Stimulated activated CD8-positive, alpha-beta memory T cell treated with anti-CD3 and anti-CD28 coated beads, Interleukin-7, amount 100 ng/mL, for 48 hours (primary cell): ENCODE data around the gene TRIM23.
A peak's percentile ranks its signal among the peaks of the same experiment; 100 is the strongest.
"Not testable (repeated sequence)": the region's sequence is repeated elsewhere in the genome, so short reads cannot be mapped to it uniquely, and the experiment has no call there.

Source experiments
- DNase-seq, 2 donors: peaks; one replicate each; pipeline ENCODE4 v3.0.0-alpha.2; 2020; ENCODE audit warnings: low read depth in 1 of 2; ENCODE audit errors: extremely low read depth in 1 of 2

The TRIM23 gene

DNA sequence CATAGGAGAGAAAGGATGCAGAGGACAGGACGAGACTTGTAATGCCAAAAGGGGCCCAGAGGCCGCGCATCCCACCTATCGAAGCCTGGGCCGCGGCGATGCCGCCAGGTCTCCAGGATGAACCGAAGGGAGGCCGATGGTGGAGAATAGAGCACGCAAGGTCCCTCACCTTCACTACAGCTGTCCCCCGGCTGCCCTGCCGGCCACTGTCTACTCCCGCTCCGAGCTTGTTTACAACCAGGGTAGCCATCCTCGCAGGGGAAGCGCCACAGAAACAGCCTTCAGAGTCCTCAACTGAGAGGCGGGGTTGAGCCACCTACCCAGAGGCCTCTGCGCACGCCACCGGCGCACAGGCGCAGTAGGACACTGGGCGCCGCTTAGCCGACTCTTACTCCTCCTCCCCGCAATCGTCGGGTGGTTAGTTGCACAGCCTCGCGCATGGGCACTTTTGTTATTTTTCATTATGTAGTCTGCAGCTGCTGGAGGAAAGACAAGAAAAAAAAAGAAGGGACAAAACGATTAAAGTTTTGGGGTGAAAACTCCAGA is at the start of gene TRIM23:
TRIM23 (minus strand) TSS at position 309 of the 546 bp plus-strand sequence; CDS start at position 250, 59 bp downstream.
- peak; percentile 77 to 88 for DNase-seq

DNA sequence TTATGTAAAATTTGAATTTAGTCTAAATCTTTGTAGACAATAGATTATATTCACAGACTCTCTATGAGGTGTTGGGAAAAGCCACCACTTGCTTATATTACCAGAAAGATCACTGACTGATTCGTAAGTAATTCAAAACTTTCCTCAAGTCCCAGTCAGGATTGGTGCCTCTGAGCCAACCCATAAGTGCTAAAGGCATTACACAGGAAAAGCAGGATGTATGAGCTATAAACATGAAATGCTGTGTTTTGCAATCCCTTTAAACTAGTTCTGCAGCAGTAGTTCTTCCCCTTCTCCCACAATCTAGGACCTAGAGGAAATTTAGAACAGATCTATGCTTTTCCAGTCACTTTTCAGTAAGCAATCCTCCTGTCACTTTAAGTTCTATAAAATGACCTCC is 48.7 kb upstream of the TRIM23 start:
- DNase-seq = no peak

DNA sequence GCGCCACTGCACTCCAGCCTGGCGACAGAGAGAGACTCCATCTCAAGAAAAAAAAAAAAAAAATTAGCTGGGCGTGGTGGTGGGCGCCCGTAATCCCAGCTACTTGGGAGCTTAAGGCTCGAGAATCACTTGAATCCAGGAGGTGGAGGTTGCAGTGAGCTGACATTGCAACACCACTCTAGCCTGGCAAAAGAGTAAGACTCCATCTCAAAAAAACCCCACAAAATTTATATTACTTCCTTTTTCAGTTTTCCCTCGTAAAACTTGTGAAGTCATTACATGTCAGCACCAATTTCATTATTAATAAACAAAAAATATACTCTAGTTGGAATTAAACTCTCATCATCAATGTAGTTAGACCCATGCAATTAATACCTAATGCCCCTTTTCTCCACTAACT is 44.6 kb upstream of the TRIM23 start:
- DNase-seq = no peak

DNA sequence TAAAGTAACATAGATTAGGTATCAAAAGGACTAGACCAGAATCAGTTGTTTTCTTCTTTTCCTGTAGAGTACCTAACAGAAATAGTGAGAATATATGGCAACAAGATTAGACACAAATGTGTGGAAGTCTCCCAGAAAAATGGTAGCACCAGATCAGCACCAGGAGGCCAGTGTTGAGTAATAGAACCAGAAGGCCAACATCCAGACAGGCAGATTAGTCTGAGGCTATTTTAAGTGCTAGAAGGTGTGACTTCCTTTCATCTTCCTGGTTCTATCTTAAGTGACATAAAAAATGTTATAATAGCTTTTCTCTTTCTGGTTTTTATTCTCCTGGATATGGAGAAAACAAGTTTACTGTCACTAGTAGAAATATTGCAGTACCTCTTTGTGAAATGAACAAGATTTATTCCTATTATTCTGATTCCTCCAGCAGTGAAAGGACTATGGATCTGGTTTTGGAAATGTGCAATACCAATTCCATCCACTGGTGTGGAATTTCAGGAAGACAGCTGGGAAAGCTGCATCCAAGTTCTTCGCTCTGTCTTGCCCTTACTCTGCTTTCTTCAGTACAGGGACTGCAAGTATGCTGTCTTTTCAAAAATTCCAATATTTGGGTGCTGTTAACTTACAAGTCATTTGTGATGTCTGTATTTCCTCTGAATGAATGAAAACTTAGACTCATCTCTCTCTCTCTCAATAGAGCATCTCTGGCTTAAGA is 39.8 kb upstream of the TRIM23 start:
- DNase-seq = no peak

DNA sequence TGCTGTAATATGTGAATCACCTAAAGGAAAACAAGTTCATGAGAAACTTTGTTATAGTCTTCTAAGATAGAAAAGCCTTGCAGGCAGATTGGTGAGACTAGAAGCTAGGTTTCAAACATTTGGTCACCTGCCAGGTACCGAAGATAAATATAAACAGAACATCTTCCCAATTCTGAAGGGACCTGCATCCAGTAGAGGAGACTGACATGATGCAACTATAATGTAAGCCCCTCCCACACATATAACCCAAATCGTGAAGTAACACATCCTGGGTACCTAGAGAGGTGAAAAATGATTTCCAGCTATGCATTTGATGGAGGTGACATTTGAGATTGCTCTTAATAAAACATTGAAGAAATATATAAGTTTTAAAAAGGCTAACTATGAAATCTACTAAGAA is 30.6 kb upstream of the TRIM23 start:
- no peak for DNase-seq

DNA sequence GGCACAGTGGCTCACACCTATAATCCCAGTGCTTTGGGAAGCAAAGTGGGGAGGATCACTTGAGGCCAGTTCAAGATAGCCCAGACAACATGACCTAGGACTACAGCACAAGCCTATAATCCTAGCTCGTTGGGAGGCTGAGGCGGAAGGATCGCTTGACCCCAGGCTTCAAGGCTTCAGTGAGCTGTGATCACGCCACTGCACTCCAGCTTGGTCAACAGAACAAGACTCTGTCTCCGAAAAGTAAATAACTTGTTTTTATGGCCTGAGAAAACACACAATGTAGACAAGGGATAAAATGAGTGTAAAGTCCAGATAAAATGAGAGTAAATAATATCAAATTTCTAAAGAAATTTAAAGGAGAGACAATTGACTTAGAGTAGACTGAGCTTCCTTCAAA is 27.0 kb upstream of the TRIM23 start:
- no peak for DNase-seq

DNA sequence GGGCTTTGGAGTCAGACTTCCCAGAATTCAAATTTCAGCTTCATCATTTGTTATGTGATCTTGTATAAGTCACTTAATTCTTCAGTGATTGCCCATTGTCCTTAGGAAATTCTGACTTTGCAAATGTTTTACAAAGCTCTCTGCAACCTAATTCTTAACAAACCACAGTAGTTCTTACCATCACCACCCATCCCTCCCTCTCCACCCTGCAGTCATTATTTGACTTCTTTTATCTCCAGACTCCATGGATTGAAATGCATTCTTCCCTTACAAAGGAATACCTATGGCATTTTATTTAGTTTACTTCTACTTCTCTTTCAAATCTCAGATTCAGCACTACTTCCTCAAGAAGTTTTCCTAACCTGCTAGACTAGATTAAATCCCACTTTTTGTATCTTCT is 23.8 kb upstream of the TRIM23 start:
- no peak for DNase-seq

DNA sequence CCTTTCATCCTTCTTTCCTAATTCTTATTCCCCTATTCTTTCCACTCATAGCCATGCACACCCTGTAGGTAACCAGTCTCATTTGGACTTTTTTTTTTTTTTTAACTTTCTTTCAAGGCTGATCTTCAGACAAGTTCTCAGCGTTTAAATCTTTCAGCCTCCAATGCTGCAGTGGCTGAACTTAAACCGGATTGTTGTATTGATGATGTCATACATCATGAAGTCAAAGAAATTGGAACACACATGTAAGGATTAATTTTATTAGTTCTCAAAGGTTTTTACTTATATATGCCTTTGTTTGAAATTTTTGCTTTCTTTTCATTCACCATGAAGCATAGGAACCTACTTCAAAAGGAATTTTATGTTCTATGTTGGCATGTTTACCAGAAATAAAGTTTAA is 22.8 kb upstream of the TRIM23 start:
- DNase-seq = no peak

DNA sequence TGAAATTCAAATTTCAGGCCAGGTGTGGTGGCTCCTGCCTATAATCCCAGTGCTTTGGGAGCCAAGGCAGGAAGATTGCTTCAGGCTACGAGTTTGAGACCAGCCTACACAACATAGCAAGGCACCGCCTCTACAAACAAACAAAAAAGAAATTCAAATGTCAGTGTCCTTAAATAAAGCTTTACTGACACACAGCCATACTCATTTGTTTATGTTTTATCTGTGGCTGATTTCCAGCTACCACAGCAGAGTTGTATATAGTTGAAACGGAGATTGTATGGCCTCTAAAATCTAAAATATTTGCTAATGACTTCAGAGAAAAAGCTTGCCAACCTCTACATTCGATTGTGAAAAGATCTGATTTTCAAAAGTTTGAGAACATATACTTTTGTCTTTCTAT is 16.1 kb upstream of the TRIM23 start:
- DNase-seq = no peak

DNA sequence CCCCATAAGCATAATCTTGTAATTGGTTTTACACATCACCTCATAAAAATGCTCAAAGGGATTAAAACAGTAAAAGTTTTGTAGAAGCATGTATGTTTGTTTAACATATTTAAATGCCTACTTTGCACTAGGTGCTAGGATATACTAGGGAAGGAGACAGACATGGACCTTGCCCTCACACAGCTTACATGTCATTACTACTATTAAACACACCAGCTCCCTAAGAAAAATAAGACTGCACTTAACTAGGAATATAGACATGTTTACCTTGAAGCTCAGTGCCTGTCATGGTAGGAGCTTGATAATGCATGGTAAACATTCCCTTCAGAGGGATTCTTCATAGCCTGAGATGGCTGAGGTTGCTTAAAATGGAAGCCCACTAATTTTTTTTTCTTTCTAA is 6.8 kb upstream of the TRIM23 start:
- no peak for DNase-seq

DNA sequence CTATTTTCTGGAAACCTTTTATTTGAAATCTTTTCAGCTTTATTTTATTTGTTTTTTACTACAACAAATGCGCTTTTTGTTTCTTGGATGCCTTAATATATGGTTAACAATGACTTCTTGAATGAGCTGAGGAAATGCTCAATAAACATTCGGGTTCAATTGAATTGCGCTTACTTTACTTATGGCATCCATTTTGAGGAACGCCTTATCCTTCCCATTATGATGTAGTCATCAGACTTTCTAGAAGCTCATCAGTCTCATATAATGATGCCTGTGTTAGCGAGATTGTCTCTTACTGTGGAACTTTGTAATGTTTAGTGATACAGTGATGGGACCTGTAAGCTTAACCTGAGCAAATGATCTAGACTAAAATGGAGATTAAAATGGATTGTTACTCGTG is 1.6 kb upstream of the TRIM23 start:
- DNase-seq = no peak

DNA sequence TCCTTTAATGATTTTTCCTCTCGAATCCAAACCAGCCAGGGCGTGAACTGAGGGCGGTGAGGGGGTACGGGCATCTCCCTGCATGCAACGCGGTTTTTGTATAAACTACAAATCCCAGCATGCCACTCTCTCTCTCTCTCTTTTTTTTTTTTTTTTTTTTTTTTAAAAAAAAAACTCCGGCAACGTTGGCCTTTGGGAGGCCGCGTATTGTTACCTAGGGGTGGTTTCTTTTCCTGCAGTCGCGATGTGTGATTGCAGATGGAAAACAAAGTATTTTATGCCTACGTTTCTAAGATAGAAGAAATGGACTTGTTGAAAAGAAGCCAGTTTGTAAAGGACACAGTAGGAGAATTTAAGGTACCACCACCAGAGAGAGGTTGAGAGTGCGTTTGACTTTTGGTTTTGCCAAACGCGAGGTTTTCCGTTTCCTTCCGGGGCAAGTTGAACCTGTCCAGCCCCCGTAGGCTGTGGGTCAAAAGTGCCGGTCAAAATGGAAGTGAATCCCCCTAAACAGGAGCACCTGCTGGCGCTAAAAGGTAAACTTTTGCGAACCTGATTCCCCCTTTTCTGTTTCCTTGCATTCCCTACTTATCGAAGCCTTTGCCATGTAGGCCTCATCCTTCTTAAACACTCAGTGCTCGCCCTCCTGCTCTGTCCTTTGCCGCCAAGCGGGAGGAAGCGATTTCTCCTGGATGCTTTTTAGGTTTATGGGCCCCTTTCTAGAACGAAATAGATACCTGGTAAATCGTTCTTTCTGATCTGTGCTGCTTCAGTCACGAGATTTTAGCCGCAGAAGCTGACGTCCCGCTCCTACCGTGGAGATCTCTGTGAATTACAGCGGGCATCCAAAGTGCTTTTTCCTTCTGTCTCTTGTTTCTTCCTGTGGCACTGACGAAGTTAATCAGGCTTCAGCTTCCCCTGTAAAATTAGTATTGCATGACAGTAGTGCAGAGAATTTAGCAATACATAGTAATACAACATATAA is 730 bp upstream of the TRIM23 start, which contains the start of the genes SHLD3 and TRAPPC13:
SHLD3 (plus strand) TSS at position 457 of the 985 bp plus-strand sequence. CDS start 4,561 bp downstream, outside the sequence.
TRAPPC13 (plus strand) TSS at position 457 of the 985 bp plus-strand sequence; CDS start at position 491, 34 bp downstream.
- DNase-seq = peak; percentile 45 to 75

DNA sequence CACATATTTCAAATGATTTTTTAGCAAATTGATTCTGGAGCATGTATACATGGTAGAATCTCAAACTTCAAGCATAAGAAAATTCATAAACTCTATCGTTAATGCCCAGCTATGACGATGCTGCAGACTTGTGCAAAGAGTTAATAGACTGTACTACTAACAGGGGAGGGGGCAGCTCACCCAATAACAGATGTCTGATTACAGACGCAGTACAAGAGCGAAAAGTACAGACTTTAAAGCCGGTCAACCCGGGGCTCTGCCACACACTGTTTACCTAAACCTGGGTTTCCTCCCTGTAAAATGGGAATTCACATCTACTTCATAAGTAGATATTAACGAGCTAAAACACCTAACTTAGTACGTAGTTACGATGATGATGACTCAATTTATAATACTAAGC is 651 bp downstream of the TRIM23 start:
- DNase-seq = no peak

DNA sequence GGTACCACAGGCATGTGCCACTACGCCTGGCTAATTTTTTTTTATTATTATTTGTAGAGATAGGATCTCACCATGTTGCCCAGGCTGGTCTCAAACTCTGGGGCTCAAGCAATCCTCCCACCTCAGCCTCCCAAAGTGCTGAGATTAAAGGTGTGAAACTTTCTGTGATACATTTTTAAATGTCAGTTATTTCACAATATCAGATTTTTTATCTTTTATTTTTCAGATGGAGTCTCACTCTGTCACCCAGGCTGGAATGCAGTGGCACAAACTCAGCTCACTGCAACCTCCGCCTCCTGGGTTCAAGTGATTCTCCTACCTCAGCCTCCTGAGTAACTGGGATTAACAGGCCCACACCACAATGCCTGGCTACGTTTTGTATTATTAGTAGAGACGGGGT is 2.2 kb downstream of the TRIM23 start:
- not testable (repeated sequence) for DNase-seq

DNA sequence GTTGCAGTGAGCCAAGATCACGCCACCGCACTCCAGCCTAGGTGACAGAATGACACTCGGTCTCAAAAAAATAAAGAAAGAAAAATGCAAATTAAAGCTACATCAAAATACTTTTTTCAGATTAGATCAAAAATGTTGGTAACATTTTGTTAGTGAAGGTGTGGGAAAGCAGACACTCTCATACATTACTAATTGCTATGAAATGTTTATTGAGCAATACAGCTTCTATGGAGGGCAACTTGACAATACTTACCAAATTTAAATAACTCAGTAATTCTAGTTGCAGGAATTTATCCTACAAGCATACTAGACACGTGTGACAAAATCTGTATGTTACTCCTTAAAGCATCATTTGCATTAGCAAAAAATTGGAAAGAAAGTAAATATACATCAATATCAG is 4.1 kb downstream of the TRIM23 start:
- DNase-seq = no peak

DNA sequence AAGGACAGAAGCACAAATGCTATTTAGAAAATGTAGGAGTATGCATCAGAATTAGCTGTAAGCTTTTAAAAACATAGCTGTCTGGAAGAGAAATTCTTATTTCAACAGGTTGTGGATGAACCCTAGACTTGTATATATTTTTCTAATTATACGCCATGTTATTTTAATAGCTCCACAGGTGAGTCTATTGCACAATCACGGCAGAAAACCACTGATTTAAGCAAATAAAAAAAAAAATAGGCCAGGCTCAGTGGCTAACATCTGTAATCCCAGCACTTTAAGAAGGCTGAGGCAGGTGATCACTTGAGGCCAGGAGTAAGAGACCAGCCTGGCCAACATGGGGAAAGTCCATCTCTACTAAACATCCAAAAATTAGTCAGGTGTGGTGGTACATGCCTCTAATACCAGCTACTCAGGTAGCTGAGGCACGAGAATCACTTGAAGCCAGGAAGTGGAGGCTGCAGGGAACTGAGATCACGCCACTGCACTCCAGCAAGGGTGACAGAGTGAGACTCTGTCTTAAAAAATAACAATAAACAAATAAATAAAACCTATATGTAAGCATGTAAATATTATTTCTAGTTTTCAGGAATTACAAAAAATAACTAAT is 11.7 kb downstream of the TRIM23 start:
- DNase-seq = no peak

DNA sequence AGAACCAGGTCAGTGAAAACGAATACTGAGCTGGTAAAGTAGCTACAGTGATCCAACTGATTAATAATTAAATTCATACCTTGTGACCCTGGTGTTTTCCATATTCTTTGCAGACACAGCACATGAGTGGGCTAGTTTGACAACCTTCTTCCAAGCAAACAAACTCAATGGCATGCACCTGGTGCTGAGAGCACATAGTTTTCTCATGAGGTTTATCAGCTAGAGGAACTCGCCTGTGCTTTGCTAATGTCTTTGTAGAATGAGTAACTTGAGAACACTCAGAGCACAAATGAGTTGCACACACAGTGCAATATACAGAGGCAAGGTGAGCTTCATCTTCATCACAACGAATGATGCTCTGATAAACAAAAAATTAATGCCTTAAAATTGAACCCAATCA is 12.6 kb downstream of the TRIM23 start:
- no peak for DNase-seq

DNA sequence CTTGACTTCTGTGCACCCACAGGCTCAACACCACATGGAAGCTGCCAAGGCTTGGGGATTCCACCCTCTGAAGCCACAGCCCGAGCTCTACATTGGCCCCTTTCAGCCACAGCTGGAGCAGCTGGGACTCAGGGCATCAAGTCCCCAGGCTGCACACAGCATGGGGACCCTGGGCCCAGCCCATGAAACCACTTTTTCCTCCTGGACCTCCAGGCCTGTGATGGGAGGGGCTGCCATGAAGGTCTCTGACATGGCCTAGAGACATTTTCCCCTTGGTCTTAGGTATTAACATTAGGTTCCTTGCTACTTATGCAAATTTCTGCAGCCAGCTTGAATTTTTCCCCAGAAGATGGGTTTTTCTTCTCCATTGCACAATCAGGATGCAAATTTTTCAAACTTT is 22.4 kb downstream of the TRIM23 start:
- not testable (repeated sequence) for DNase-seq

DNA sequence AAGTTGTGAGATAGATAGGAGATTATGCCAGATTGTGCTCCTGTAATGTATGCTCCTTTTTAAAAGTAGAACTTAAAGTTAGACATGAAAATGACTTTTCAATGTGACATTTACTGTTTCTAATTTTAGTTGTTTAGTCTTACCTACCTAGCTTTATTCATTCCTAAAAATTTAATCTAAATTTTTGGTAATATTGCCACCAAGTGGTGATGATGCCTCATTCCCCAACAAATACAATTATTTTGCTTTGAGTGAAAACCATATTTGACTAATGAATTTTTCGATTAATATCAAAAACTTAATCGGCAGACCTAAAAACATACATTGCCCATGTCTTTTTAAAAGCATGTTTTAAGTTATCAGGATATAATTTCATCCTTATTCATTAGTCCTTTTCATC is 35.4 kb downstream of the TRIM23 start:
- DNase-seq = no peak

DNA sequence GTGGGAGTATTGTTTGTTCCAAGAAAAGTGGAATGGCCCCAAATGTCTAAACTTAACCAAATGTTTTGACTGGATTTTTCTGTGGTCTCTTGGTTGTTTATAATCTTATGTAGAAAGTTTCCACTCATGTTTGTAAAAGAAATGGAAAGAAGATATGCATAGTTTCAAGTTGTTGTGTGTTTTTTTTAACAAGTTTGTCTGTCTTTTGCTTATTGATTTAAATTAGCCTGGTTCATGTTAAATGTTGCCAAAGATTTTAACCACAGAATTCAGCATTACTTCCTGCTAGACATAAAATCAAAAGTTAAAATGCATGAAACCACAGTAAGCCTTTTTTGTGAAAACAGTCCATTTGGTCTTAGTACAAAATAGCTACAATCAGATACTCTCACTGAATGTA is 47.0 kb downstream of the TRIM23 start:
- no peak for DNase-seq

DNA sequence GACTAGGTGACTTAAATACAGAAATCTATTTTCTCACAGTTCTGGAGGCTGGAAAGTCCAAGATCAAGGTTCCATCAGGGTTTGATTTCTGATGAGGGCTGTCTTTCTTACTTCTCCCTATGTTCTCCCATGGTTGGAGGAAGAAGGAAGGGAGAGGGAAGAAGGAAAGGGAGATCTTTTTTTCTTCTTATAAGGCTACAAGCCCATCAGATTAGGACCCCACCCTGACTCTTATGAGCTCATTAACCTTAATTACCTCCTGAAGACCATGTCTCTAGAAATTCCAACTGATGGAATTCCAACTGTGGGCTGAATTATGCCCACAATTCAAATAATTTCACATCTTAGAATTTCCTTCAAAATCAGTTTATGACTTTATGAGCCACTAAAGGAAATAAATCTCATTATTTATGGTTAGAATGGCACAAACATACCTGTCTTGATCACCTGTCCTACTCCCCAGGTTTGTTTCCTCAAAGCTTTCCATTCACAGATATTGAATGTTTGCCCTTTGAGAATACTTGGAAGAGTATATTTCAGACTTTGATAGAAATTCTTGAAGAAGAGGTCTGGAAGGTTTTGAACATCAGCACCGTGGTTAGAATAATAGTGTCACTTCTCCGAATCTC is 53.4 kb downstream of the TRIM23 start:
- no peak for DNase-seq
